ENCODE data around the gene NDUFB11.
A peak's percentile ranks its signal among the peaks of the same experiment; 100 is the strongest.
"Not testable (repeated sequence)": the region's sequence is repeated elsewhere in the genome, so short reads cannot be mapped to it uniquely, and the experiment has no call there.

Gene NDUFB11

DNA sequence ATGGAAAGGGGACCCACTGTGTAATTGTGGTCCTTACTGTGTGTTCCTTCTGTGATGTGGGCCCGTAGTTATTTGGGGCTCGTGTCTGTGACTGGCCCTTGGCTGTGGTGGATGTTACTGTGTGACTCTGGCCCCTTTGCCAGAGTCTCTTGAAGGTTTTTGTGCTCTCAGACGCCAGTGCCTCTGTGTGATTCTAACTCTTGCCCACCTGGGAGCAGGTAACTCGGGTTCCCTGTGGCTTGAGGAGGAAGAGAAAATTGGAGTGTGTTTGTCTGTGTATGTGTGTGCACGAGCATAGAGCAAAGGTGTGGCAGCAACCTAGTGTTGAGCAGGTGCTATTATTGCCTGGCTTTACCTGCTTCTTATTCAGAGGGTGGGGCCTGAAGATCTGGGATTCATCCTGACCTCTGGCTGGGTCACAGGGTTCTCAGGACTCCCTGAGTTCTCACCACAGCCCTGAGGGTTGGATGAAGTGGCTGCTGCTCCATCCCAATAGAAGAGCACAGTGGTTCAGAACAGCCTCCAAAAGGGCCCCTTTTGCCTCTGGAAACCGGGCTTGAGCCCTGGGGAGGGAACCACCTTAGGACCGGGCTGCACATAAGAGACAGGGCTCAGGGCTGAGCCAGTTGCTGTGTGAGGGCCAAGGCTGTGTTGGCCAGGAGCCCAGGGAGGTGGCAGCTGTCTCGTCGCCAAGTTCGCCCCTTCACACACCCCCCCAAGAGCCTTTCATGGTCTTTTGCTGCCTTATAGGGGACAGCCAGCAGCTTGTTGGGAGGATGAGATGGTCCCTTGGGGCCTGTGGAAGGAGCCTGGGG, 1.8 kb upstream of the NDUFB11 start:
- DNase-seq (ENCODE audit: low spot score): no peak

DNA sequence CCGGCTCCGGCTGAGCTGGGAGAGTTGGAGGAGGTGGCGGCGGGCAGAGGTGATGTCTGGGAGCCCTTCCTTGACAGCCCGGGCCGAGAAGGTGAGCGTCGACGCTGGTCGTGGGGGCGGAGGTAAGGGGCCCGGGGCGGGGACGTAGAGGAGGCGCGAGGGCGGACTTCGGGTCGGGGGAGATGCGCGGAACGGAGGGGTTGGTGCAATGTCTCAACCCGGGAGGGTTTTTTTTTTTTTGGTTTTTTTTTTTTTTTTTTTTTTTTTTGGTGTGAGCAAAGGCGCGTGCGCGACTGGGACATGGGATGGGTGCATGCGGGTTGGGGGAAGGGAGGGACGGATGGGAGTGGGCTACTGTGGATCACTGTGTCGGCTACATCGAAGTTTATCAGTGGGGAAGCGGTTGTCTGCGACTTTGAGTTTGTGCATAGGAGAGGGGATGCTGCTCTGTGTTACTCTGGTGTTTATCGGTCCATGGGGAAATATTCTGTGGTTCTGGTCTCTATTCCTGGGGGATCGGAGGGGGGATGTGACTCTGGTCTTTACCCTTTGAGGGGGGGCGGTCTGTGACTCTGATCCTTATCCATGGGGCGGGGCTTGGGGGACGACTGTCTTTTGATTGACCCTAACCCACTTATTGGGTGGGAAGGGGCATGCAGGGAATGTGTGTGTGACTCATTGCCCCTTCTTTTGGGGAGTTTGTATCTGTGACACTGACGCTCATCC, 1.1 kb upstream of the NDUFB11 start:
- no peak for DNase-seq (ENCODE audit: low spot score)

DNA sequence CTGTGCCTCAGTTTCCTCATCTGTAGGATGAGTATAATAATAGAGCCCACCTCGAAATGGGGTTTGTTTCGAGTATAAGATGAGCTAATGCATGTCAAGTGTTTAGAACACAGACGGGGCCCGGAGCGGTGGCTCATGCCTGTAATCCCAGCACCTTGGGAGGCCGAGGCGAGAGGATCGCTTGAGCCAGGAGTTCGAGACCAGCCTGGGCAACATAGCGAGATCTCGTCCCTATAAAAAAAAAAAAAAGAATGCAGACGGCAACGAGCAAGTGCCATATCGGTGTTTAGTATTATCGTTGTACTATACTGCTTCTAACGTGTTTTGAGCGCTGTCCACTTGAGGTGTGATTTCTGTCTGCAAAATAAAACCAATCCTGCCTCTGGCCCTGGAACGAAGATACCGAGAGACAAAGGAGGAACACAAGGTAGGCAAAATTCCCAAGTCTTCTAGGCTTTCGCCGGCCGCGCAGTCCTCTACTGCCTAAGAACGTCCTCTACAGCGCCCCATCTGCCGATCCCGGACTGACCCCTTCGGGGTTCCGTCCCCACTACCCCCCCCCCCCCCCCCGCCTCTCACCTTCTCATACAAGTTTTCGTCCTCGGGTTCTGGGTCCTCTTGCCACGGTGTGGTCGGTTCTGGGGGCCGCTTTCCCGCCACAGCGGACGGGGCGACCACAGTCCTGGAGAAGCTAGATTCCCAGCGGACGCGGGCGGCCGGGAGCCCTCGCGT, 442 bp downstream of the NDUFB11 start:
- DNase-seq (ENCODE audit: low spot score): peak; percentile 37

DNA sequence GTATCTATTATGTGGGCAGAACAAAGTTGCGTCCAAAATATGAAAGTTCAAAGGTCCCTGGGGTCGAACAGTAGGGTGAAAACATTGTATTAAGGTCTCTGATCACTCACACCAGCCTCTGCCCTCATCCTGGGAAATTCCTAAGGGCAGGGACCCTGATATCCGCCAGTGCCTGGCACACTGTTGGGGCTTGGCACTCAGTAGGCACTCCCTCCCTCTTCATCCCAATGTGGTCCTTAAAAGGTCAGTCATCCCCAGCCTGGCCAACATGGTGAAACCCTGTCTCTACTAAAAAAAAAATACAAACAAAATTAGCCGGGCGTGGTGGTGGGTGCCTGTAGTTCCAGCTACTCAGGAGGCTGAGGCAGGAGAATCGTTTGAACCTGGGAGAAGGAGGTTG, 6.3 kb downstream of the NDUFB11 start:
- DNase-seq (ENCODE audit: low spot score): no peak

DNA sequence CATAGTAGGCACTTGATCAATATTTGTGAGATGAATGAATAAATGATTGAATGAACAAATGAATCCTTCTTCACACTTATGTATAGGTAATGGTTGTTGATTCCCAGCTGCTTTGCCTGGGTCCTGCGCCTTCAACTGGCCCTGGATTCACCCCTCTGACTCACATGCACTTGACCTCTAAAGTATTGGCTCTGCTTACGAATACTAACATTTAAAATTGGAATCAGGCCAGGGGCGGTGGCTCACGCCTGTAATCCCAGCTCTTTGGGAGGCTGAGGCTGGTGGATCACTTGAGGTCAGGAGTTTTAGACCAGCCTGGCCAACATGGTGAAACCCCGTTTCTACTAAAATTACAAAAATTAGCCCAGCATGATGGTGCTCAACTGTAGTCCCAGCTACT, 8.9 kb downstream of the NDUFB11 start:
- not testable (repeated sequence) for DNase-seq (ENCODE audit: low spot score)

DNA sequence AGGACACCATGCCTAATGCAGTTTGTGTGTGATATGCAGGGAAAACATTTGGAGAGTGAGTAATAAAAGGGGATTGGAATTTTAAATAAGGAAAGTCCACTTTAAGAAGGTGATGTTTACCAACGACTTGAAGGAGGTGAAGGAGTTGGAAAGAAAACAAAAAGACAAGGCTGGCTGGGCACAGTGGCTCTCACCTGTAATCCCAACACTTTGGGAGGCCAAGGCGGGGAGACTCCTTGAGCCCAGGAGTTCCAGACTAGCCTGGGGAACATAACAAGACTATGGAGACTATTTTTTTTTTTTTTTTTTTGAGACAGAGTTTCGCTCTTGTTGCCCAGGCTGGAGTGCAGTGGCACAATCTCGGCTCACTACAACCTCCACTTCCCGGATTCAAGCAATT, 11.0 kb downstream of the NDUFB11 start:
- no peak for DNase-seq (ENCODE audit: low spot score)

GRCh38 chrX:47129899-47130358, 14.6 kb downstream of the NDUFB11 start:
- peak; percentile 15 for DNase-seq (ENCODE audit: low spot score)

- peak; percentile 97 for DNase-seq (ENCODE audit: low spot score)
Measured at GRCh38 chrX:47129157-47129898, 15.2 kb downstream of the NDUFB11 start.

- DNase-seq (ENCODE audit: low spot score): not testable (repeated sequence)
Measured at GRCh38 chrX:47124466-47124865, 20.0 kb downstream of the NDUFB11 start.

DNA sequence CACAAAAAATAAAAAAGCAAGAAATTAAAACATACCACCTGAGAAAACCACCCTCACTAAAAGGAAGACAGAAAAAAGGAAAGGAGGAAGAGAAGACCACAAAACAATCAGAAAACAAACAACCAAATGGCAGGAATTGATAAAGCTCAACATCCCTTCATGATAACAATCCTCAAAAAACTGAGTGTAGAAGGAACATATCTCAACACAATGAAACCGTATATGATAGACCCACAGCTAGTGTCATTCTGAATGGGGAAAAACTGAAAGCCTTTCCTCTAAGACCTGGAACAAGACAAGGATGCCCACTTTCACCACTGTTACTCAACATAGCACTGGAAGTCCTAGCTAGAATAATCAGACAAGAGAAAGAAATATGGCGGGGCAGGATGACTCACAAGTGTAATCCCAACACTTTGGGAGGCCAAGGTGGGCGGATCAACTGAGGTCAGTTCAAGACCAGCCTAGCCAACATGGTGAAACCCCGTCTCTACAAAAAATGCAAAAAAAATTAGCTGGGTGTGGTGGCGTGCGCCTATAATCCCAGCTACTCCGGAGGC, 27.9 kb downstream of the NDUFB11 start:
- DNase-seq (ENCODE audit: low spot score): not testable (repeated sequence)

DNA sequence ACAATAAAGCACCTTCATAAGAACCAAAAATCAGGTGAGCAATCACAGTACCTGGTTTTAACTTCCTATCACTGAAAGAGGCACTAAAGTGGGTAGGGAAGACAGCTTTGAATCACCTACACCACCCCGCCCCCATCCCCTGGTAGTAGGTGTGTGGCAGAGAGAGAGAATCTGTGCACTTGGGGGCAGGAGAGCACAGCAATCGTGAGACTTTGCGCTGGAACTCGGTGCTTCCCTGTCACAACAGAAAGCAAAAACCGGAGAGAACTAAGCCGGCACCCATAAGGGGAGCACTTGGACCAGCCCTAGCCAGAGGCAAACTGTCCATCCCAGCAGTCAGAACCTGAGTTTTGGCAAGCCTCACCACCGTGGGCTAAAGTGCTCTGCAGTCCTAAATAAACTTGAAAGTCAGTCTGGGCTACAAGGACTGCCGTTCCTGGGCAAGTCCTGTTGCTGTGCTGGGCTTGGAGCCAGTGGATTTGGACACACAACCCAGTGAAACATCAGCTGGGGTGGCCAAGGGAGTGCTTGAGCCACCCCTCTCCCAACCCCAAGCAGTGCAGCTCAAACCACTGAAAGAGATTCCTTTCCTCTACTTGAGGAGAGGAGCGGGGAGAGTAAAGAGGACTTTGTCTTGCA, 32.1 kb downstream of the NDUFB11 start:
- DNase-seq (ENCODE audit: low spot score): no peak

DNA sequence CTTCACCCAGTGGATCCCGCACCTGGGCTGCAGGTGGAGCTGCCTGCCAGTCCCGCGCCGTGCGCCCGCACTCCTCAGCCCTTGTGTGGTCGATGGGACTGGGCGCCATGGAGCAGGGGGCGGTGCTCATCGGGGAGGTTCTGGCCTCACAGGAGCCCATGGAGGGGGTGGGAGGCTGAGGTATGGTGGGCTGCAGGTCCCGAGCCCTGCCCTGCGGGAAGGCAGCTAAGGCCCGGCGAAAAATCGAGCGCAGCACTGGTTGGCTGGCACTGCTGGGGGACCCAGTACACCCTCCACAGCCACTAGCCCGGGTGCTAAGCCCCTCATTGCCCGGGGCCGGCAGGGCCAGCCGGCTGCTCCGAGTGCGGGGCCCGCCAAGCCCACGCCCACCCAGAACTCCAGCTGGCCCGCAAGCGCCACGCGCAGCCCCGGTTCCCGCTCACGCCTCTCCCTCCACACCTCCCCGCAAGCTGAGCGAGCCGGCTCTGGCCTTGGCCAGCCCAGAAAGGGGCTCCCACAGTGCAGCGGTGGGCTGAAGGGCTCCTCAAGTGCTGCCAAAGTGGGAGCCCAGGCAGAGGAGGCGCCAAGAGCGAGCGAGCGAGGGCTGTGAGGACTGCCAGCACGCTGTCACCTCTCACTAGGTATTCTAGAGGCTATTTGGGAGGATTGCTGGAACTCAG, 33.4 kb downstream of the NDUFB11 start:
- DNase-seq (ENCODE audit: low spot score): not testable (repeated sequence)

- DNase-seq (ENCODE audit: low spot score): no peak
Measured at GRCh38 chrX:47101206-47101605, 43.3 kb downstream of the NDUFB11 start.

DNA sequence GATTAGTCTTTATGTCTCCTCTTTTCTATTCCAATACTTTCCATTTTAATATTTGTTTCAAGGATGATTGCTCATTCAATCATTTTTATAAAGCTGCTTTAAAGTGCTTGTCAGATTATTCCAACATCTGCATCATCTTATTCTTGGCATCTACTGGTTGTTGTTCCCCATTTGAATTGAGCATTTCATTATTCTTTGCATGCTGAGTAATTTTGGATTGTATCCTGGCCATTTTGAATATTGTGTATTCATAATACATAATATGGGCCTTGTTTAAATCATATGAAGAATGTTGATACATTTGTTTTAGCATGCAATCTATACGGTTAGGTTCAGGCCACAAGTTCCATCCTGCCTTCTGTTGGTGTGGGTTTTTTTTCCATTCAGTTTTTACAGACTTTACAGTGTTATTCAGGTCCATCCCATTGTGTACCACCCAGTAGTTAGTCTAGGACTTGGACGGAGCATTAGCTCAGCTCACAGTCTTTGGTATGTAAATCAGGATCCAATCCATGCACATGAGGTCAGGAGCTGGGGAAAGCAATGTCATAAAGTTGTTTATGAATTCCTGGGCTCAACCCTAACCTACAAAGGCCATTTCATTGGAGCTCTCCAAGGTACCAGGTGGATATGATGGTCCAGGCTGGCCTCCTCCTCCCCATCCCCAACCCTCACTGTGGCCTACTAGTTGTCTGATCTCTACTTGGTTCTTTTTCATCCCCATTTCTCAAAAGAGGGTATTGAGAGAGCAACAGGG, 46.0 kb downstream of the NDUFB11 start:
- no peak for DNase-seq (ENCODE audit: low spot score)

DNA sequence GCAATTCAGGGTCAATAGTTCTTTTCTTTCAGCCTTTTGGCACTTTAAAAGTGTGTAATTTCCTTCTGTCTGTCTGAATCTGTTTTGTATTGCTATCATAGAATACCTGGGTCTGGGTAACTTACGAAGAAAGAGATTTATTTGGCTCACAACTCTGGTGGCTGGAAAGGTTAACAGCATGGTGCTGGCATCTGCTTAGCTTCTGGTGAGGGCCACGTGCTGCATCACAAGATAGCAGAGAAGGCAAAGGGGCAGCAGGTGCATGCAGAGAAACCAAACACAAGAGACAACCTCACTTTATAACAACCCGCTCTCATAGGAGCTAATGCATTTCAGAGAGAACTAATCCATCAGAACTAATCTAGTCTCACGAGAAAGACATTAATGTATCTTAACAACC, 47.5 kb downstream of the NDUFB11 start:
- no peak for DNase-seq (ENCODE audit: low spot score)

DNA sequence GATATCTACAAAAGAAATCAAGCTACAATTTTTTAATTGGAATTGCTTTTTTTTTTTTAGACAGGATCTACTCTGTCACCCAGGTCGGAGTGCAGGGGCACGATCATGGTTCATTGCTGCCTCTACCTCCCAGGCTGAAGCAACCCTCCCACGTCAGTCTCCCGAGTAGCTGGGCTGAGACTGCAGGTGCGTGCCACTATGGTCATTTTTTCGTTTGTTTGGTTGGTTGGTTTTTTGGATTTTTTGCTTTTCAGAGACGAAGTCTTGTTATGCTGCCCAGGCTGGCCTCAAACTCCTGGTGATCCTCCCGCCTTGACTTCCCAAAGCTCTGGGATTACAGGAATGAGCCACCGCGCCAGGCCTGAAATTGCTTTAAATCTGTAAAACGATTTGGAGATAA, 50.6 kb downstream of the NDUFB11 start:
- DNase-seq (ENCODE audit: low spot score): no peak

DNA sequence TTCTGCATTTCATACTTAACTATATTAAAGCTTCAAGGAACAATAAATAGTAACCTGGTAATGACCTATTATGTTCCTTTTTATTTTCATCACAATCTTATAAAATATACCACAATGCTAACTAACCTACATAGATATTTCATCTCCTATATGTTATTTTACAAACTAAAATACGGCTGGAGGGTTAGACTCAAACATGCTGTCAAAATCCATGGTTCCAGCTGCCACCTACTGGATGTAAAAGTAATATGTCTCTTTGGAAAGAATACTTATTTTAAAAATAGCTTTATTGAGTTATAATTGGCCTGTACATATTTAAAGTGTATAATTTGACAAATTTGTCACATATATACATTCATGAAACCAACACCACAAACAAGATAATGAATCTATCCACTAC, 51.3 kb downstream of the NDUFB11 start:
- peak; percentile 46 for DNase-seq (ENCODE audit: low spot score)
